ENCODE data around the gene MLXIP. TPM values are rescaled to one million over a fixed set of nuclear protein-coding genes. Genes with fewer than 3 reads are reported as not detected.

MLXIP gene
- total RNA-seq, 4 donors from 2014 or later, result 15.5 to 34.5 (median 19.8) TPM

DNA sequence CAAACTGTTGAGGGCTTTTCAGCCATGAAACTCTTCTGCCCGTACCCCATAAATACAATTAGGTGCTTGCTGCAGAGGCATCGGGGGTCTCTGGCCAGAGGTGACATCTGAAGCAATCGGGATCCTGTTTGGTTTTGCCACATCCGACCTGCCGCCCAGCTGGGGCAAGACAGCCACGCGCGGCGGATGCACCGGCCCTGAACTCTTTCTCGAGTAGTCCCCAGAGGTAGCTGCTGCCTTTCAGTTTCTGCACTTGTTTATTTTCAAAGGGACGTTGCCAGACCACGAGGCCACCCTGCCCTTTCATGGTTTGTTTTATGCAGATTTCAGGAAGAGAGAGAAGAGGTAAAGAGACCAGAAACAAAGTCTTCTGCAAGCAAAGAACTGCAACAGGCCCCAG is 10.6 kb upstream of the MLXIP start:
- 59 to 60% methylated on average over 13 of the region's 13 CpGs for WGBS, 2 donors
- intact Hi-C loops (cut with DNase I; ENCODE audit: low total_unique reads), result no loop called here

DNA sequence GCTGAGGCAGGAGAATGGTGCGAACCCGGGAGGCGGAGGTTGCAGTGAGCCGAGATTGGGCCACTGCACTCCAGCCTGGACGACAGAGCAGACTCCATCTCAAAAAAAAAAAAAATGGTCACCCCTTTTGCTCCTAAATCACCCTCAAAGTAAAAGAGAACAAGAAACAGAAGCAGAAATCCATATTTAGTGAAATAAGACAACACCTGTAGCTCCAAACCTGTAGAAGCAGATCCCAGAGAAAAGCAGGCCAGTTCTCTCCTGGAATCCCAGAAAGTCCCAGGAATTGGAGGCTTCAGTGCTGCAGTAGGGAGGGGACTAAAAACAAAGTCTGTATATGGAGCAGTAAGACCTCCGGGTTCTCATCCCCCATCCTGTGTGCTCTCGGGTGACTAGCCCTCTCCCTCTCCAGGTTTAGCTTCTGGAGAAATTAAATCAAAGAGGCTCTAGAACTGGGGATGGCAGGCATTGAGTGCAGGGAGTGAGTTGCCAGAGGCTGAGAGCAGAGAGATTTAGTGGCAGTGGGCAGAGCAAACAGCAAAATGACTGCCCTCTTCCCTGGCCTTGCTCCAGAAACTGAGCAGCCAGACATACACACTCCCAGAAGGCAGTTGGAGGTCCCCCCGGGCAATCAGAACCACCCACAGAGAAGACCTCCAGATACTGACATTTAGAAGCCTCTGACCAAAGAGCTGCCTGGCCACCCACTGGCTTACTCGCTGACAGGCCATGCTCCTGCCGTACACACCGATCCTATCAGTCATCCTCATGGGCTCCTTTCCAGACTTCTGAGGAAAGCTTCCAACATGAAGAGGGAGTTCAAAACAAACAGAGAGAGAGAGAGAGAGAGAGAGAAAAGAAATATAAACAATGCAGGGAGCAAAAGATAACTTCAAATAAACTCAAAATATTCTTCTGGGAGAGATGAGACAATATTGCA is 6.3 kb upstream of the MLXIP start:
- peak in 1 of 2 donors; percentile 51 for DNase-seq (ENCODE audit: low spot score in 2 of 2)
- 56 to 65% methylated on average over 11 of the region's 11 CpGs for whole genome bisulfite sequencing, 2 donors

More for the DNA sequence above, 10.6 kb upstream of the MLXIP start:
- H3K4me3 ChIP-seq (ENCODE audit: low read depth, poor library complexity, severe bottlenecking), result no peak overlapping the region
- TF ChIP-seq, protein P1, sequence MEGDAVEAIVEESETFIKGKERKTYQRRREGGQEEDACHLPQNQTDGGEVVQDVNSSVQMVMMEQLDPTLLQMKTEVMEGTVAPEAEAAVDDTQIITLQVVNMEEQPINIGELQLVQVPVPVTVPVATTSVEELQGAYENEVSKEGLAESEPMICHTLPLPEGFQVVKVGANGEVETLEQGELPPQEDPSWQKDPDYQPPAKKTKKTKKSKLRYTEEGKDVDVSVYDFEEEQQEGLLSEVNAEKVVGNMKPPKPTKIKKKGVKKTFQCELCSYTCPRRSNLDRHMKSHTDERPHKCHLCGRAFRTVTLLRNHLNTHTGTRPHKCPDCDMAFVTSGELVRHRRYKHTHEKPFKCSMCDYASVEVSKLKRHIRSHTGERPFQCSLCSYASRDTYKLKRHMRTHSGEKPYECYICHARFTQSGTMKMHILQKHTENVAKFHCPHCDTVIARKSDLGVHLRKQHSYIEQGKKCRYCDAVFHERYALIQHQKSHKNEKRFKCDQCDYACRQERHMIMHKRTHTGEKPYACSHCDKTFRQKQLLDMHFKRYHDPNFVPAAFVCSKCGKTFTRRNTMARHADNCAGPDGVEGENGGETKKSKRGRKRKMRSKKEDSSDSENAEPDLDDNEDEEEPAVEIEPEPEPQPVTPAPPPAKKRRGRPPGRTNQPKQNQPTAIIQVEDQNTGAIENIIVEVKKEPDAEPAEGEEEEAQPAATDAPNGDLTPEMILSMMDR (IDR thresholded peaks at IDR 0.05), result no peak
- no peak for TF ChIP-seq POLR2A (IDR thresholded peaks at IDR 0.05)
- no peak for DNase-seq (ENCODE audit: low spot score in 2 of 2)

DNA sequence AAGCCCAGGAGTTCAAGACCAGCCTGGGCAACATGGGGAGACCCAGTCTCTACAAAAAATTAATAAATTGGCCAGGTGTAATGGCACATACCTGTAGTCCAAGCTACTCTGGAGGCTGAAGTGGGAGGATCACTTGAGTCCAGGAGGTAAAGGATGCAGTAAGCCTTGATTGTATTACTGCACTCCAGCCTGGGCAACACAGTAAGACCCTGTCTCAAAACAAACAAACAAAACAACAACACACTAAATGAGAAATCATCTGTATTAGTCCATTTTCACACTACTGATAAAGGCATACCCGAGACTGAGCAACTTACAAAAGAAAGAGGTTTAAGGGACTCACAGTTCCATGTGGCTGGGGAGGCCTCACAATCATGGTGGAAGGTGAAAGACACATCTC is 4.7 kb upstream of the MLXIP start:
- no peak for TF ChIP-seq POLR2A (IDR thresholded peaks at IDR 0.05)
- TF ChIP-seq, protein P1 (IDR thresholded peaks at IDR 0.05), result no peak
- intact Hi-C loops (cut with DNase I; ENCODE audit: low total_unique reads), result no loop called here
- no peak for DNase-seq (ENCODE audit: low spot score in 2 of 2)
- WGBS, 2 donors, result 100% methylated on average over 1 of the region's 1 CpG
- no peak overlapping the region for H3K4me3 ChIP-seq (ENCODE audit: low read depth, poor library complexity, severe bottlenecking)

More for the DNA sequence above, 6.3 kb upstream of the MLXIP start:
- intact Hi-C loops (cut with DNase I; ENCODE audit: low total_unique reads), result no loop called here
- no peak for TF ChIP-seq POLR2A (IDR thresholded peaks at IDR 0.05)
- TF ChIP-seq, protein P1 (IDR thresholded peaks at IDR 0.05), result no peak
- no peak overlapping the region for H3K4me3 ChIP-seq (ENCODE audit: low read depth, poor library complexity, severe bottlenecking)

DNA sequence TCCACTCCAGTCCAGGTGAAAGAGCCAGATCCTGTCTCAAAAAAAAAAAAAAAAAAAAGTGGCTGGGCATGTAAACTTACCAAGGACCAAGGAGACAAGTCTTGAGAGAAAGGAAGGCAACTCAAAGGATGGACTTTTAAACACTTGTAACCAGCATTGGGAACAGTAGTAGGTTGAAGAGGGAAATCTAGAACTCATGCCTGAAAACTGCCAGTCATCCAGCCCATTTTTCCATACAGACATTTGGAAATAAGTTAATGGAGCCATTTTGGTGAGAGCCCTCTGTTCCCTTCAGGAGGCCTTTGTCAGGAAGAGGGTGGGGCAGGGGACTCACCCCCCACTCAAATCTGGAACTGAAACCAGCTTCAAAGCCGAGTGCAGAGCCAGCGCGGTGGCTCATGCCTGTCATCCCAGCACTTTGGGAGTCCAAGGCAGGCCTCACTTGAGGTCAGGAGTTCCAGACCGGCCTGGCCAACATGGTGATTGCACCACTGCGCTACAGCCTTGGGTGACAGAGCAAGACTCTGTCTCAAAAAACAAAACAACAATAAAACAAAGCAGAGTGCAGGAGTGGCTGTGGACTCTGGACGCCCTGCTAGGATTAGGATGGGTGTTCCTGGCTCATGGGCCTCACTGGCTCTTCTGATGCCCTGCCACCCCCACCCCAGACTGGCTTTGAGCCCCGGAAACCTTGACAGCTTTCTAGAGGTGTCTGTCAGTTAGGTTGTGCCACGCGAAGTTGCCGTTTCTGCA is 1.6 kb upstream of the MLXIP start:
- WGBS, 2 donors, result 90% methylated on average over 10 of the region's 10 CpGs
- no peak overlapping the region for H3K4me3 ChIP-seq (ENCODE audit: low read depth, poor library complexity, severe bottlenecking)
- TF ChIP-seq, protein P1 (IDR thresholded peaks at IDR 0.05), result no peak
- no peak for DNase-seq (ENCODE audit: low spot score in 2 of 2)
- intact Hi-C loops (cut with DNase I; ENCODE audit: low total_unique reads), result no loop called here

DNA sequence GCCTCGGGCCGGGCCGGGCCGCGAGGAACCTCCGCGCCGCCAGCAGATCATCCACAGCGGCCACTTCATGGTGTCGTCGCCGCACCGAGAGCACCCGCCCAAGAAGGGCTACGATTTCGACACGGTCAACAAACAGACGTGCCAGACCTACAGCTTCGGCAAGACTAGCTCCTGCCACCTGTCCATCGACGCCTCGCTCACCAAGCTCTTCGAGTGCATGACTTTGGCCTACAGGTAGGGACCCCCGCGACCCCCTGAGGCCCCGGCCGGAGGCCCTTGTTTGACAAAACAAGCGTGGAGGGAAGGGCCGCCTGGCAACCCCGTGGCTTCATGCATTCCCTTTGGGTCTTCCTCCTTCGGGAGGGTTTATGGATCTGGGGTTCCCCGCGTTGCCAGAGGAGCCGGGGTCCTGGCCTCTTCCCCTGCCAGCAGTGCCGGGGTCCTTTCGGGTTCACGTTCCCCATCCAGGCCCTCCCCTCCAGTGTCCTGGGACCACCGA is 526 bp downstream of the MLXIP start:
- no peak for DNase-seq (ENCODE audit: low spot score in 2 of 2)
- intact Hi-C loops (cut with DNase I; ENCODE audit: low total_unique reads), result no loop called here
- TF ChIP-seq, protein P1 (IDR thresholded peaks at IDR 0.05), result no peak
- TF ChIP-seq POLR2A (IDR thresholded peaks at IDR 0.05), result no peak
- peak overlapping the region; percentile 70 for H3K4me3 ChIP-seq (ENCODE audit: low read depth, poor library complexity, severe bottlenecking)
- 1% methylated on average over 16 to 28 of the region's 38 CpGs for WGBS, 2 donors
